ENCODE measurements around the gene FARSA. TPM values are rescaled to one million over a fixed set of nuclear protein-coding genes. Genes with fewer than 3 reads are reported as not detected.

FARSA gene
- total and polyA plus RNA-seq, 10 of the 15 experiments (the other 5 are each of a cell fraction or from before 2014, with no cell fraction given): 20.3 to 212 (median 76.4) TPM

- ChIA-PET CTCF (interaction anchor here (0.6 to 7.0 kb wide), 66 partner anchors 11 to 312 kb away, joined by 3 to 182 read pairs (median 6); partner anchors contain the start of genes DNASE2, FARSA, GADD45GIP1 and GCDH), SMC1A (ENCODE audit: uncharacterized antibody, unreplicated experiment) (interaction anchor here (0.7 to 2.0 kb wide), 21 partner anchors 8 to 187 kb away, joined by 3 to 29 read pairs (median 5); partner anchors contain the start of genes DNASE2, GADD45GIP1, GCDH and KLF1), RAD21 (ENCODE audit: unreplicated experiment) (interaction anchor here (0.7 to 2.9 kb wide), 31 partner anchors 9 to 295 kb away, joined by 3 to 31 read pairs (median 5); partner anchors contain the start of genes CALR, DNASE2, FARSA and GCDH), POLR2A (interaction anchor here (0.6 to 2.6 kb wide), 6 partner anchors 28 to 86 kb away, joined by 3 to 11 read pairs (median 4); partner anchors contain the start of genes DNASE2 and GCDH)
- ATAC-seq (no peak), FAIRE-seq (no peak), DNase-seq (ENCODE audit: low read depth, low spot score) (no peak)
- no peaks in the 10 kb centered on the region for H3K79me2 ChIP-seq (ENCODE audit: control insufficient read depth, insufficient read depth, low read length)
- H2AFZ ChIP-seq (ENCODE audit: control insufficient read depth, low read depth, low read length): peak overlapping the region; percentile 95
- no peaks in the 10 kb centered on the region for H4K20me1 ChIP-seq (ENCODE audit: control insufficient read depth, insufficient read depth)
- no peaks in the 10 kb centered on the region for H3K9me3 ChIP-seq (replicated peaks; ENCODE audit: control insufficient read depth, insufficient read depth, low read length)
- H3K9ac ChIP-seq (ENCODE audit: control insufficient read depth, insufficient read depth, low read length): peak overlapping the region; percentile 55; the same call in 1 of the 2 replicates
- H3K27ac ChIP-seq (ENCODE audit: control insufficient read depth, insufficient read depth): 0 out of 2 replicates have a peak overlapping the region, but pooled peaks have one; percentile 2
- peak overlapping the region; percentile 100 for H3K4me2 ChIP-seq (ENCODE audit: control insufficient read depth, insufficient read depth)
- no peaks in the 10 kb centered on the region for H3K27me3 ChIP-seq (replicated peaks in 1 of 2; ENCODE audit: control insufficient read depth in 2 of 2, insufficient read depth in 2 of 2, low read length in 1 of 2)
- in situ Hi-C loops (cut with MboI): no loop called here
- H3K36me3 ChIP-seq (ENCODE audit: control insufficient read depth in 2 of 2, insufficient read depth in 2 of 2, low read length in 1 of 2): no peaks in the 10 kb centered on the region
- 44% methylated on average over 8 of the region's 8 CpGs for WGBS (ENCODE audit: insufficient coverage, insufficient replicate concordance, low lambda C conversion rate, missing lambda C conversion rate)
- H3K4me3 ChIP-seq: peak overlapping the region; percentile 64; the same call in 1 of the 2 replicates
- H3K4me1 ChIP-seq (ENCODE audit: control insufficient read depth, insufficient read depth, low read length): 0 out of 2 replicates have a peak, but pooled peaks cover 3% of the 10 kb centered on the region
- BruUV-seq (replicated peaks): no TSS peak
- intact Hi-C loops (cut with micrococcal nuclease; ENCODE audit: unreplicated experiment): loop anchor here (1.0 kb wide), 1 partner anchor 80 kb away; no protein-coding TSS in a partner anchor
- TF ChIP-seq KDM1A (IDR thresholded peaks at IDR 0.05; ENCODE audit: borderline replicate concordance) (no peak), PKNOX1 (IDR thresholded peaks at IDR 0.05) (peak; percentile 6; the same call in 1 of the 2 replicates)
Measured at GRCh38 chr19:12965812-12966135, 32.3 kb upstream of the FARSA start.

Data from GM12878 (cell line).